Transverse colon (tissue), 3 donors: Measurements from ENCODE around the gene SIK3.

Experiments
- CTCF ChIP-seq, 5 experiments: fragments of 200-600 bp in 3 of 5; fragments of 450-650 bp in 2 of 5; sonication (generic) in 3 of 5; IDR thresholded peaks; 1 replicate in 2 of 5; 2 replicates in 3 of 5; pipeline ENCODE4 v1.5.1; 2016 to 2017; ENCODE audit warnings: antibody characterized with exemption in 5 of 5, inconsistent platforms in 3 of 5, mild to moderate bottlenecking in 2 of 5, moderate library complexity in 1 of 5
- POLR2A ChIP-seq: fragments of 450-650 bp; IDR thresholded peaks from one replicate; pipeline ENCODE4 v1.6.1; 2016; ENCODE audit warnings: antibody characterized with exemption, mild to moderate bottlenecking, moderate library complexity

GRCh38 chr11:116849060-116849459 is 249.2 kb downstream of the SIK3 start:
- TF ChIP-seq POLR2A (no peak), CTCF (IDR thresholded peaks at IDR 0.05) (no peak)
